IPS-18a (cell line): ENCODE data around the gene ARID1A.
A peak's percentile ranks its signal among the peaks of the same experiment; 100 is the strongest.

ENCODE experiments used
- H3K27ac ChIP-seq: one replicate; pipeline ENCODE4 v1.5.1; 2013; ENCODE audit warnings: low read length
- H3K27me3 ChIP-seq: one replicate; pipeline ENCODE4 v1.6.1; 2013; ENCODE audit warnings: mild to moderate bottlenecking, low read length; ENCODE audit not compliant: control insufficient read depth, insufficient read depth
- H3K36me3 ChIP-seq: one replicate; pipeline ENCODE4 v1.6.1; 2013; ENCODE audit warnings: low read depth, low read length; ENCODE audit not compliant: control insufficient read depth
- H3K4me1 ChIP-seq: one replicate; pipeline ENCODE4 v1.6.1; 2013; ENCODE audit warnings: low read depth, low read length; ENCODE audit not compliant: control insufficient read depth
- H3K4me3 ChIP-seq: one replicate; pipeline ENCODE4 v1.5.1; 2013; ENCODE audit warnings: low read length
- H3K9ac ChIP-seq: one replicate; pipeline ENCODE4 v1.6.1; 2013; ENCODE audit warnings: mild to moderate bottlenecking, low read length, moderate library complexity
- H3K9me3 ChIP-seq: one replicate; pipeline ENCODE4 v1.6.1; 2013; ENCODE audit warnings: low read depth, low read length; ENCODE audit not compliant: control insufficient read depth

The ARID1A gene

GRCh38 chr1:26774462-26774861 lies 78.6 kb downstream of the ARID1A start:
- Histone ChIP-seq H3K27me3 (no peaks in the 10 kb centered on the region), H3K4me3 (no peak overlapping the region), H3K4me1 (no peaks in the 10 kb centered on the region), H3K9ac (no peak overlapping the region), H3K27ac (no peak overlapping the region), H3K9me3 (no peaks in the 10 kb centered on the region), H3K36me3 (peaks cover 96% of the 10 kb centered on the region)

GRCh38 chr1:26775666-26776065 lies 79.9 kb downstream of the ARID1A start:
- Histone ChIP-seq H3K27ac (no peak overlapping the region), H3K9ac (no peak overlapping the region), H3K4me3 (no peak overlapping the region), H3K9me3 (no peaks in the 10 kb centered on the region), H3K4me1 (no peaks in the 10 kb centered on the region), H3K27me3 (no peaks in the 10 kb centered on the region), H3K36me3 (peaks cover 97% of the 10 kb centered on the region)

GRCh38 chr1:26779098-26779668 lies 83.4 kb downstream of the ARID1A start:
- no peak overlapping the region for H3K4me3 ChIP-seq
- no peaks in the 10 kb centered on the region for H3K27me3 ChIP-seq
- H3K9me3 ChIP-seq = no peaks in the 10 kb centered on the region
- H3K36me3 ChIP-seq = peaks cover 90% of the 10 kb centered on the region
- no peak overlapping the region for H3K9ac ChIP-seq
- no peak overlapping the region for H3K27ac ChIP-seq
- H3K4me1 ChIP-seq = peaks cover 4% of the 10 kb centered on the region

GRCh38 chr1:26780344-26780957 lies 84.6 kb downstream of the ARID1A start:
- H3K4me1 ChIP-seq = peaks cover 4% of the 10 kb centered on the region
- no peak overlapping the region for H3K27ac ChIP-seq
- peaks cover 77% of the 10 kb centered on the region for H3K36me3 ChIP-seq
- H3K4me3 ChIP-seq = no peak overlapping the region
- H3K27me3 ChIP-seq = no peaks in the 10 kb centered on the region
- H3K9ac ChIP-seq = no peak overlapping the region
- H3K9me3 ChIP-seq = no peaks in the 10 kb centered on the region

GRCh38 chr1:26781206-26781825 lies 85.5 kb downstream of the ARID1A start:
- Histone ChIP-seq H3K27me3 (no peaks in the 10 kb centered on the region), H3K36me3 (peaks cover 68% of the 10 kb centered on the region)

GRCh38 chr1:26782521-26783212 lies 86.9 kb downstream of the ARID1A start:
- no peak overlapping the region for H3K4me3 ChIP-seq
- H3K4me1 ChIP-seq = peaks cover 21% of the 10 kb centered on the region
- no peak overlapping the region for H3K27ac ChIP-seq
- H3K27me3 ChIP-seq = no peaks in the 10 kb centered on the region
- H3K9ac ChIP-seq = no peak overlapping the region
- peaks cover 58% of the 10 kb centered on the region for H3K36me3 ChIP-seq
- H3K9me3 ChIP-seq = no peaks in the 10 kb centered on the region

More at GRCh38 chr1:26781206-26781825, 85.5 kb downstream of the ARID1A start:
- Histone ChIP-seq H3K4me3 (no peak overlapping the region), H3K4me1 (peaks cover 11% of the 10 kb centered on the region), H3K9me3 (no peaks in the 10 kb centered on the region), H3K9ac (no peak overlapping the region), H3K27ac (no peak overlapping the region)

- Histone ChIP-seq H3K9ac (no peak overlapping the region), H3K9me3 (no peaks in the 10 kb centered on the region), H3K27ac (no peak overlapping the region), H3K4me1 (peaks cover 25% of the 10 kb centered on the region), H3K36me3 (peaks cover 49% of the 10 kb centered on the region), H3K4me3 (no peak overlapping the region), H3K27me3 (no peaks in the 10 kb centered on the region)
These were observed 87.8 kb downstream of the ARID1A start for GRCh38 chr1:26783646-26784022.

GRCh38 chr1:26784023-26784871 lies 88.4 kb downstream of the ARID1A start:
- no peak overlapping the region for H3K4me3 ChIP-seq
- H3K36me3 ChIP-seq = peaks cover 42% of the 10 kb centered on the region
- no peaks in the 10 kb centered on the region for H3K9me3 ChIP-seq
- no peaks in the 10 kb centered on the region for H3K27me3 ChIP-seq
- peaks cover 30% of the 10 kb centered on the region for H3K4me1 ChIP-seq
- H3K9ac ChIP-seq = no peak overlapping the region
- no peak overlapping the region for H3K27ac ChIP-seq

GRCh38 chr1:26784886-26785285 lies 89.1 kb downstream of the ARID1A start:
- Histone ChIP-seq H3K4me1 (peaks cover 30% of the 10 kb centered on the region), H3K27me3 (no peaks in the 10 kb centered on the region), H3K9me3 (no peaks in the 10 kb centered on the region), H3K36me3 (peaks cover 36% of the 10 kb centered on the region), H3K4me3 (no peak overlapping the region), H3K9ac (no peak overlapping the region), H3K27ac (no peak overlapping the region)

GRCh38 chr1:26785611-26786436 lies 90.0 kb downstream of the ARID1A start:
- Histone ChIP-seq H3K4me1 (peaks cover 30% of the 10 kb centered on the region), H3K27ac (peak overlapping the region; percentile 67), H3K9ac (peak overlapping the region; percentile 78), H3K36me3 (peaks cover 27% of the 10 kb centered on the region), H3K9me3 (no peaks in the 10 kb centered on the region), H3K27me3 (no peaks in the 10 kb centered on the region), H3K4me3 (no peak overlapping the region)
